GM21717 (cell line): ENCODE measurements around the gene NUP107.

Experiments used
- ATAC-seq: cut with Tn5 transposase; IDR thresholded peaks from one replicate; pipeline ENCODE4 v1.9.1; 2021; ENCODE audit warnings: mild to moderate bottlenecking, moderate library complexity; ENCODE audit not compliant: unreplicated experiment

The NUP107 gene

GRCh38 chr12:68771223-68771925 is 84.6 kb downstream of the NUP107 start:
- no peak for ATAC-seq

GRCh38 chr12:68772714-68773113 is 85.9 kb downstream of the NUP107 start:
- no peak for ATAC-seq

GRCh38 chr12:68773582-68773981 is 86.8 kb downstream of the NUP107 start:
- ATAC-seq = no peak

DNA sequence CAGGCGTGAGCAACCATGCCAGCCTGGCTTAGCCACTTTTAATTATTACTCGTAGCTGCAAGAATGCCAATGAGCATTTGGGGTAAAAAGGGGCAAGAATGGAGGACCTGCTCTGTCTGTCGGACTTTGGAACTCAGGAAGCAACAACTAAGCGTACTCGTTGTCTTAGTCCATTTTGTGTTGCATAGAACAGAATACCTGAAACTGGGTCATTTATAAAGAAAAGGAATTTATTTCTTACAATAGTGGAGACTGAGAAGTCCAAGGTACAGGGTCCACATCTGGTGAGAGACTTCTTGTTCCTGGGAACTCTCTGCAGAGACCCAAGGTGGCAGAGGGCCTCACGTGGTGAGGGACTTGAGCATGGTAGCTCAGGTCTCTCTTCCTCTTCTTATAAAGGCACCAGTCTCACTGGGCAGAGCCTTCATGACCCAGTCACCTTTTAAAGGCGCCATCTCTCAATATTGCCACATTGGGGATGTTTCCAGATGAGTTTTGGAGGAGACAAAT is 88.4 kb downstream of the NUP107 start:
- ATAC-seq = no peak

DNA sequence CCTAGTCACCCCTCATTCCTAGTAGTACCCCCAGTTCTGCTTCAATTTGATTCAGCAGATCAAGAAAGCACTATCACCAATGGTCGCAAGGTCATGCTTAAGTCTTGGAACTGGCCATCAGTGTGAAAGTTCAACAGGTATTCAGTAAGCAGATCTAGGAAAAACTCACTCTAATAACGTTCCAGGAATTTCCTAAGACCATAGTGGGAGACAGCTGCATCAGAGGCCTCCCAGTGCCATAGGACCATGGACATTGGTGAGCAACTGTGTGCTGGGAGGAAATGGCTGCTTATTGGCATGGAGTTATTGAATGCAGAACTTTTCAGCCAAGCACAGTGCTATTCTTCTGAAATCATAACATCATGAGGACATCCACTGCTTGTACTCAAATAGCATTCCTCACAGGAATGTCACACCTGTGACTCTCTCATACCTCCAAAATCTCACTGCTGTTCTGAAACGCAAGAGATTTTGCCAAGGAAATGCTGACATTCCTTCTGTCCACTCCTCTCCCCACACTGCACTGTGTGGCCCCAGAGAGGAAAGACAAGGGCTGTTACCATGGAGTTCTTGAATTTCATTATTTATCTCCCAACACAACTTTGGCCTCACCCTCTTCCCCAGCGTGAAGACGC is 90.3 kb downstream of the NUP107 start:
- no peak for ATAC-seq

- ATAC-seq = no peak
Observed at GRCh38 chr12:68779280-68779679, 92.5 kb downstream of the NUP107 start.

- ATAC-seq = no peak
Observed at GRCh38 chr12:68780731-68781130, 94.0 kb downstream of the NUP107 start.

GRCh38 chr12:68781728-68782127 is 95.0 kb downstream of the NUP107 start:
- ATAC-seq = no peak

- no peak for ATAC-seq
Observed at GRCh38 chr12:68784015-68784414, 97.2 kb downstream of the NUP107 start.

DNA sequence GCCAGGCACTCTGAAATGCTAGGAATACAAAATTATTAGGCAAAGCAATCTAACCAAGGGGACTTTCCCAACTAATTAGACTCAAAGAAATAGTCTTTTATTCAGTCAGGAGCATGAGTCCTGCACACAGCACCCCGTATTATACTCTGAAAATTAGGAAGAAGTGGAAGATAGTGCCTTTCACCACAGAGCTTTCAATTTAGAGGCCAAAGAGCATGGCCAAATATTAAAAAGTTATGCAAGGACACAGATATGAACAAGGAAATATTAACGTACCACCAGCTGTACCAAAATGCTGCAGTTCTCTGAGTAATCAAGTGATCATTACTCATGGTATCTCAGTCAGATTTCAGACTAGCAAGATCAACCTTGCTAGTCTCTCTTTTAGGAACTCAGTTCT is 98.6 kb downstream of the NUP107 start:
- no peak for ATAC-seq

- no peak for ATAC-seq
Observed at GRCh38 chr12:68785823-68786222, 99.0 kb downstream of the NUP107 start.

GRCh38 chr12:68786929-68787328 is 100.2 kb downstream of the NUP107 start:
- no peak for ATAC-seq

GRCh38 chr12:68788554-68789143 is 101.9 kb downstream of the NUP107 start:
- ATAC-seq = no peak

DNA sequence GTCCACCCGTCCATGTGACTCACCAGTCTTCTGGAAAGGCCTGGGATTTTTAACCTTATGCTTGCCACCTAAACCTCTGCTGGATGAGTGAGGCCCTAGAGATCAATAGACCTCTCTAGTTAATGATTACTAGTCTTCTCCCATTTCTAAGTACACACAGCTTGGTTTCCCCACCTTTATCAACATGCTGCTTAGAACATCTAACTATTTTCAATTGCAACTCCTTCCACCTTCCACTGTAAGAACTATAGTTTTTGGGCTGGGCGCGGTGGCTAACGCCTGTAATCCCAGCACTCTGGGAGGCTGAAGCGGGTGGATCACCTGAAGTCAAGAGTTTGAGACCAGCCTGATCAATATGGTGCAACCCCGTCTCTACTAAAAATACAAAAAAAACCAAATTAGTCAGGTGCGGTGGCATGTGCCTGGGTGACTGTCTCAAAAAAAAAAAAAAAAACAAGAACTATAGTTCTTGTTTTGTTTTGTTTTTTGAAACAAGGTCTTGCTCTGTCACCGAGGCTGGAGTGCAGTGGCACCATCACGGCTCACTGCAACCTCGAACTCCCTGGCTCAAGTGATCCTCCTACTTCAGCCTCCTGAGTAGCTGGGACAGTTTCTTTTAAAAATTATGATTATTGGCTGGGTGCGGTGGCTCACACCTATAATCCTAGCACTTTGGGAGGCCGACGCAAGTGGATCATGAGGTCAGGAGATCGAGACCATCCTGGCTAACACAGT is 102.5 kb downstream of the NUP107 start:
- no peak for ATAC-seq

DNA sequence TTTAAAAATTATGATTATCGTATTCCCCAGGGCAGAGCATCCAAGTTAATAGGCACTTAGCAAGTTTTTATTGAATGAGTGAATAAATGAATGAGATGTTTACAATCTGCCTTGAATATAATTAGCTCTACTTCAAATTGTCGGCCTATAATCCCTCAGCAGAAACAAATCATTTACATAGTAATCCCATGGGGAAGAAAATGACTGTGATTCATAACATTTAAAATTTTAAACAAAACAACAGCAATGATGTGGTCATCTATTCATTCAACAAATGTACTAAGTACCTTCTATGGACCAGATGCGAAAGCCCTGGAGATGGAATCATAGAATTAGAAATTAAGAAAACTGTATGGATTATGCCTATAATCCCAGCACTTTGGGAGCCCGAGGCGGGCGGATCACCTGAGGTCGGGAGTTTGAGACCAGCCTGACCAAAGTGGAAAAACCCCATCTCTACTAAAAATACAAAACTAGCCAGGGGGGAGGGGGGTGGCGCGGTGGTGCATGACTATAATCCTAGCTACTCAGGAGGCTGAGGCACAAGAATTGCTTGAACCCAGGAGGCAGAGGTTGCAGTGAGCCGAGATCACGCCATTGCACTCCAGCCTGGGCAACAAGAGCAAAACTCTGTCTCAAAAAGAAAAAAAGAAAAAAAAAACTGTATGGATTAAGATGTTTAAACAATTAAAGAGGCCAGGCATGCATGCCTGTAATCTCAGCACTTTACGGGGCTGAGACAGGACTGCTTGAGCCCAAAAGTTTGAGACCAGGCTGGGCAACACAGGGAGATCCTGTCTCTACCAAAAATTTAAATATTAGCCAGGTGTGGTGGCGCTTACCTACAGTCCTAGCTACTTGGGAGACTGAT is 103.5 kb downstream of the NUP107 start:
- ATAC-seq = no peak

DNA sequence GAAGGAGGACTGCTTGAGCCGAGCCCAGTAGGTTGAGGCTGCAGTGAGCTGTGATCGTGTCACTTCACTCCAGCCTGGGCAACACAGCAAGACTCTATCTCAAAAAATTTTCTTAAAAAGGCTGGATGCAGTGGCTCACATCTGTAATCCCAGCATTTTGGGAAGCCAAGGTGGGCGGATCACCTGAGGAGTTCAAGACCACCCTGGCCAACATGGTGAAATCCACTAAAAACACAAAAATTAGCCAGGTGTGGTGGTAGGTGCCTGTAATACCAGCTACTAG is 104.1 kb downstream of the NUP107 start:
- no peak for ATAC-seq

GRCh38 chr12:68791897-68792481 is 105.2 kb downstream of the NUP107 start:
- no peak for ATAC-seq

DNA sequence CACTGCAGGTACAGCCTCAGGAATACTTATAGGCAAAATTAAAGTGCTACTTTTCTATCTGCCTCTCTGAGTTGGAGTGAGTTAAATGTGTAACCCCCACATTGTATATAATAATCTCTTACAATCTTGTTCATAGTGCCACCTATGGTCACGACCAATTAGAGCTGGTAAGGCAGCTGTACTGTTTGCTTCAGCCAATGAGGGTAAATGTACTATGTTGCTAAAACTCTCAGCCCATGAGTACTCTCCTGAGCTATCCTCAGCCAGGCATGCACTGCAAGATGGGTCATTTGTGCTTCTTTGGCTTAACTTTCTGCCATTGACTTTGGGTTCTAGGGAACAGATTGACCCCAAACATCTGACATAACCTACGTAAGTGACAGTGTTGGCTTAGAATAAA is 106.2 kb downstream of the NUP107 start:
- ATAC-seq = peak; percentile 73

DNA sequence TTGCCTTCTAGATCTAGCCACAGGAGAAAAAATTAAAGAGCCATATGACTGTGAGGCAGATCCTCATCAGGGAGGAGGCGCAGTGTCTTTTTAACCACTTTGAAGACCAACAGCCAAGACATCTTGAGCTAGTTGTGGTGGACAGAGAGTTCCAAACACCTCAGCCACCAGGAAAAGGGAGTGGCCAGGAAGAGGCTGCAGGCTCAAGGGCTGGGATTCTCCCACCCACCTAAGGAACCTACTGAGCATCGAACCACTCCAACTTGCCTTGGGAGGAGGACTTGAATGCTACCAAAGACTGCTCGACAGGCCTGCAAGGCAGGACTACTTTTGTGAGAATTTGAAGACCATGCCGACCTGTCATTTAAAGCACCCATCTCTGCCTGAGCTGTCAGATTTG is 106.7 kb downstream of the NUP107 start:
- no peak for ATAC-seq

GRCh38 chr12:68793975-68794652 is 107.3 kb downstream of the NUP107 start:
- ATAC-seq = no peak
